ENCODE results near the gene CMTM6. TPM values are rescaled to one million over a fixed set of nuclear protein-coding genes. Genes with fewer than 3 reads are reported as not detected.

CMTM6 gene
- total RNA-seq, 1 experiment from 2014 or later, result 27.2 TPM

DNA sequence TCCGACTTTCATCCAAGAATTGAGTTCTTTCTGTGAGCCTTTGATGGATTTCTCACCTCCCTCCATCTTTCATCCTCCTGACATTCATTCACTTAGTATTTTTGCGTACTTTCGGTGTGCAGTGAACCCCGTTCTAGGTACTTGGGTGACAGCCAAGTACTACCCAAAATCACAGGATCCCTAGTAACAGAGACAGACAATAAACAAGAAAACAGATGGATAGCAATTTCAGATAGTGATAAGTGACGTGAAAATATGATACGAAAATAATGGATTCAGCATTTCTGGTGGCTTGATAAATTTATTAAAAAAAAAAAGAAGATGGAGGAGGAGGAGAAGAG, 264 bp upstream of the CMTM6 start:
- BruUV-seq (replicated peaks), result no TSS peak
- Mint-ChIP-seq H3K4me3 (ENCODE audit: unreplicated experiment) (peak overlapping the region; percentile 95), H3K4me1 (ENCODE audit: insufficient read depth, unreplicated experiment) (peaks cover 14% of the 10 kb centered on the region), H3K36me3 (ENCODE audit: insufficient read depth, unreplicated experiment) (peaks cover 4% of the 10 kb centered on the region), H3K9me3 (ENCODE audit: unreplicated experiment) (no peaks in the 10 kb centered on the region), H3K27me3 (ENCODE audit: insufficient read depth, unreplicated experiment) (no peaks in the 10 kb centered on the region), H3K27ac (ENCODE audit: low read depth, unreplicated experiment) (peak overlapping the region; percentile 67)
- ChIA-PET POLR2A (interaction anchor here (0.6 to 3.0 kb wide), 6 partner anchors 20 to 182 kb away, joined by 3 to 17 read pairs (median 4); partner anchors contain the start of gene CNOT10), CTCF (interaction anchor here (0.6 to 1.2 kb wide), 2 partner anchors 35 to 132 kb away, joined by 3 to 4 read pairs; no protein-coding TSS in a partner anchor)
- TF ChIP-seq, protein P1, sequence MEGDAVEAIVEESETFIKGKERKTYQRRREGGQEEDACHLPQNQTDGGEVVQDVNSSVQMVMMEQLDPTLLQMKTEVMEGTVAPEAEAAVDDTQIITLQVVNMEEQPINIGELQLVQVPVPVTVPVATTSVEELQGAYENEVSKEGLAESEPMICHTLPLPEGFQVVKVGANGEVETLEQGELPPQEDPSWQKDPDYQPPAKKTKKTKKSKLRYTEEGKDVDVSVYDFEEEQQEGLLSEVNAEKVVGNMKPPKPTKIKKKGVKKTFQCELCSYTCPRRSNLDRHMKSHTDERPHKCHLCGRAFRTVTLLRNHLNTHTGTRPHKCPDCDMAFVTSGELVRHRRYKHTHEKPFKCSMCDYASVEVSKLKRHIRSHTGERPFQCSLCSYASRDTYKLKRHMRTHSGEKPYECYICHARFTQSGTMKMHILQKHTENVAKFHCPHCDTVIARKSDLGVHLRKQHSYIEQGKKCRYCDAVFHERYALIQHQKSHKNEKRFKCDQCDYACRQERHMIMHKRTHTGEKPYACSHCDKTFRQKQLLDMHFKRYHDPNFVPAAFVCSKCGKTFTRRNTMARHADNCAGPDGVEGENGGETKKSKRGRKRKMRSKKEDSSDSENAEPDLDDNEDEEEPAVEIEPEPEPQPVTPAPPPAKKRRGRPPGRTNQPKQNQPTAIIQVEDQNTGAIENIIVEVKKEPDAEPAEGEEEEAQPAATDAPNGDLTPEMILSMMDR (IDR thresholded peaks at IDR 0.05; ENCODE audit: unreplicated experiment), result no peak
- intact Hi-C loops (cut with micrococcal nuclease), result loop anchor here (2.0 kb wide), 1 partner anchor 128 kb away; no protein-coding TSS in a partner anchor
- DNase-seq (ENCODE audit: unreplicated experiment), result no peak

DNA sequence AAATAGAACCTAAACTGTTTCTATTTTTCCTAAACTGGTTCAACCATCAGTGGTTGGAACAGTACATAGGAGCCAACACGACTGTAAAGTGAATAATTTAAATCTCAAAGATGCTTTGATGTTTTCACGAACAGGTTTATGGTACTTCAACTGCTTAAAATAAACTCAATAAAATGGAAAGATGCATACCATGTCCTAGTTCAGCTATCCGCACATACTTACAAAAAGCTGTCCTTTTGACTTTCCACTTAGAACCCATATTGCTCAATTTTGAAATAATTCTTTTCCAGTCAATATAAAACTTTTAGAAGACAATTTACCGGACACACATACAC, 902 bp downstream of the CMTM6 start:
- ChIA-PET POLR2A (interaction anchor here (0.7 to 3.0 kb wide), 11 partner anchors 9 to 939 kb away, joined by 3 to 17 read pairs (median 3); partner anchors contain the start of genes CNOT10 and DYNC1LI1), CTCF (interaction anchor here (0.6 to 1.6 kb wide), 4 partner anchors 9 to 206 kb away, joined by 3 to 6 read pairs (median 4); no protein-coding TSS in a partner anchor)
- intact Hi-C loops (cut with micrococcal nuclease), result loop anchor here (2.0 kb wide), 1 partner anchor 127 kb away; no protein-coding TSS in a partner anchor
- Mint-ChIP-seq H3K36me3 (ENCODE audit: insufficient read depth, unreplicated experiment) (peaks cover 4% of the 10 kb centered on the region), H3K4me1 (ENCODE audit: insufficient read depth, unreplicated experiment) (peaks cover 16% of the 10 kb centered on the region), H3K27me3 (ENCODE audit: insufficient read depth, unreplicated experiment) (no peaks in the 10 kb centered on the region), H3K9me3 (ENCODE audit: unreplicated experiment) (no peaks in the 10 kb centered on the region), H3K27ac (ENCODE audit: low read depth, unreplicated experiment) (peak overlapping the region; percentile 67), H3K4me3 (ENCODE audit: unreplicated experiment) (peak overlapping the region; percentile 95)
- TF ChIP-seq, protein P1 (IDR thresholded peaks at IDR 0.05; ENCODE audit: unreplicated experiment), result no peak
- DNase-seq (ENCODE audit: unreplicated experiment), result no peak
- BruUV-seq (replicated peaks), result no TSS peak

DNA sequence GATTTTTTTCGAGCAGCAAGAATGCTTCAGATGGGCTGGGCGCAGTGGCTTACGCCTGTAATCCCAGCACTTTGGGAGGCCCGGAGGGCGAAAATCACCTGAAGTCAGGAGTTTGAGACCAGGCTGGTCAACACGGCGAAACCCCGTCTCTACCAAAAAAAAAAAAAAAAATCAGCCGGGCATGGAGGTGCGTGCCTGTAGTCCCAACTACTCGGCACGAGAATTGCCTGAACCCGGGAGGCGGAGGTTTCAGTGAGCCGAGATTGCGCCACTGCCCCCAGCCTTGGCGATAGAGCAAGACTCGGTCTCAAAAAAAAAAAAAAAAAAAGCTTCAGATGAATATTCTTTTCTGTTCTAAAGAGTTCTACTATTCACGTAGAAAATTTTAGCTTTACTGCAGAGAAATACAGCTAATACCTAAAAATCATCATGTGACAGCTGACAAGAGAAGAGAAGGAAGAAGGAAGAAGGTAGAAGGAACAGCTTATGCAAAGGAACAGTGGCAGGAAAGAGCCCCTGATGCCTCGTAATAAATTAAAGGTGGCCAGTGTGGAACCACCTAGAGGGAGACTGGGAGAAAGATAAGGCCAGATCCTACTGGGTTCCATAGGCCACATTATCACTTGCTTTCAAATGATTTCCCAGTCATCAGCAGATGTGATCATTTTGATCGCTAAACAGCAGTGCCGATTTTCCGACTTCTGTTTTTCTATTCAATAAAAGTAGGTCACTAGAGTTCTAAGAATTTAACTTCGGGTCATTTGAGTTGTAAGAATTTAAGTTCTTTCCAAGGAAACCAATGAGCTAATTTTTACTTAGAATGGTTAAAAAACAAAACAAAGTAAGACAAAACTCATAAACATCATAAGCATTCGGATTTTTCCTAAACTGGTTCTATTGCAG, 1.5 kb downstream of the CMTM6 start:
- Mint-ChIP-seq H3K9me3 (ENCODE audit: unreplicated experiment) (no peaks in the 10 kb centered on the region), H3K36me3 (ENCODE audit: insufficient read depth, unreplicated experiment) (peaks cover 4% of the 10 kb centered on the region), H3K27ac (ENCODE audit: low read depth, unreplicated experiment) (peak overlapping the region; percentile 67), H3K27me3 (ENCODE audit: insufficient read depth, unreplicated experiment) (no peaks in the 10 kb centered on the region), H3K4me3 (ENCODE audit: unreplicated experiment) (peak overlapping the region; percentile 95), H3K4me1 (ENCODE audit: insufficient read depth, unreplicated experiment) (peaks cover 20% of the 10 kb centered on the region)
- intact Hi-C loops (cut with micrococcal nuclease), result no loop called here
- ChIA-PET CTCF (interaction anchor here (0.7 to 1.6 kb wide), 5 partner anchors 10 to 205 kb away, joined by 3 to 6 read pairs (median 5); no protein-coding TSS in a partner anchor), POLR2A (interaction anchor here (0.7 to 3.0 kb wide), 10 partner anchors 9 to 940 kb away, joined by 3 to 17 read pairs (median 3); partner anchors contain the start of genes CNOT10 and DYNC1LI1)
- TF ChIP-seq, protein P1 (IDR thresholded peaks at IDR 0.05; ENCODE audit: unreplicated experiment), result no peak
- TSS peak; percentile 44 for BruUV-seq (replicated peaks)
- no peak for DNase-seq (ENCODE audit: unreplicated experiment)

DNA sequence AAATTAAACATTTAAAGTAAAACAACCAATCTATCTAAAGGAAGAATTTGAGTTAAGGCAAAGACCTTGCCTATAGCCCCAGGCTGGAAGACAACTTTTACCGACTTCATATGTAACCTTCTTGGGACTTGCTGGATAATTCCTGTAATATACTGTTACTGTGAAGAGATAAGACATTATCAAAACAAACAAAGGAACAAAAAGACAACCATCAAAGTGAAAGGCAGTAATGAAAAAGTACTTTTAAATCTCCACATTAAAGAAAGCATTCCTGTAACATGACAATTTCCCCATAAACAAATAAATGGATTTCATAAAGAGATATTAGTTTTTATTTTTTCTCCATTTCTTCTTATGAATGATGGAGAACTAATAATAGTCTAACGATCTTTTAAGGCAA, 2.4 kb downstream of the CMTM6 start:
- H3K4me3 Mint-ChIP-seq (ENCODE audit: unreplicated experiment), result no peak overlapping the region
- no peaks in the 10 kb centered on the region for H3K27me3 Mint-ChIP-seq (ENCODE audit: insufficient read depth, unreplicated experiment)
- no peak for DNase-seq (ENCODE audit: unreplicated experiment)
- no peaks in the 10 kb centered on the region for H3K9me3 Mint-ChIP-seq (ENCODE audit: unreplicated experiment)
- no TSS peak for BruUV-seq (replicated peaks)
- intact Hi-C loops (cut with micrococcal nuclease), result no loop called here
- ChIA-PET CTCF (interaction anchor here (0.7 to 2.1 kb wide), 2 partner anchors 32 to 97 kb away, joined by 5 to 6 read pairs; no protein-coding TSS in a partner anchor), POLR2A (interaction anchor here (3.0 kb wide), 1 partner anchor 30 kb away, joined by 17 read pairs; no protein-coding TSS in a partner anchor)
- H3K27ac Mint-ChIP-seq (ENCODE audit: low read depth, unreplicated experiment), result no peak overlapping the region
- peaks cover 26% of the 10 kb centered on the region for H3K4me1 Mint-ChIP-seq (ENCODE audit: insufficient read depth, unreplicated experiment)
- peaks cover 4% of the 10 kb centered on the region for H3K36me3 Mint-ChIP-seq (ENCODE audit: insufficient read depth, unreplicated experiment)
- TF ChIP-seq, protein P1 (IDR thresholded peaks at IDR 0.05; ENCODE audit: unreplicated experiment), result no peak

Measured in MCF 10A (cell line).